ENCODE results near the gene FBXO45. TPM values are rescaled to one million over a fixed set of nuclear protein-coding genes. Genes with fewer than 3 reads are reported as not detected.
"Not testable (repeated sequence)": the region's sequence is repeated elsewhere in the genome, so short reads cannot be mapped to it uniquely, and the experiment has no call there.

Gene FBXO45
- total RNA-seq, 1 donor from 2014 or later, result 11.5 TPM

- Histone ChIP-seq H3K9me3 (ENCODE audit: control insufficient read depth in 3 of 3, low read length in 3 of 3) (no peaks in the 10 kb centered on the region), H3K36me3 (ENCODE audit: control insufficient read depth in 3 of 3, insufficient read depth in 3 of 3, low read length in 3 of 3) (no peaks in the 10 kb centered on the region), H3K9ac (ENCODE audit: low read depth in 1 of 3, low read length in 3 of 3) (no peak overlapping the region), H3K4me3 (ENCODE audit: low read length in 3 of 3) (no peak overlapping the region), H3K27me3 (ENCODE audit: control insufficient read depth in 3 of 3, insufficient read depth in 3 of 3, low read length in 3 of 3) (no peaks in the 10 kb centered on the region), H3K4me1 (ENCODE audit: control insufficient read depth in 3 of 3, insufficient read depth in 3 of 3, low read length in 3 of 3) (peaks cover 4 to 8% (median 4%) of the 10 kb centered on the region in 3 donors), H3K27ac (ENCODE audit: low read depth, low read length) (no peak overlapping the region)
These were observed 41.5 kb downstream of the FBXO45 start for GRCh38 chr3:196609805-196610515.

GRCh38 chr3:196611761-196612483 is 43.5 kb downstream of the FBXO45 start:
- Histone ChIP-seq H3K36me3 (ENCODE audit: control insufficient read depth in 3 of 3, insufficient read depth in 3 of 3, low read length in 3 of 3) (no peaks in the 10 kb centered on the region), H3K27me3 (ENCODE audit: control insufficient read depth in 3 of 3, insufficient read depth in 3 of 3, low read length in 3 of 3) (no peaks in the 10 kb centered on the region), H3K4me3 (ENCODE audit: low read length in 3 of 3) (no peak overlapping the region), H3K9me3 (ENCODE audit: control insufficient read depth in 3 of 3, low read length in 3 of 3) (no peaks in the 10 kb centered on the region), H3K9ac (ENCODE audit: low read depth in 1 of 3, low read length in 3 of 3) (no peak overlapping the region), H3K4me1 (ENCODE audit: control insufficient read depth in 3 of 3, insufficient read depth in 3 of 3, low read length in 3 of 3) (peaks cover 4 to 8% (median 4%) of the 10 kb centered on the region in 3 donors), H3K27ac (ENCODE audit: low read depth, low read length) (peak overlapping the region; percentile 33)

GRCh38 chr3:196615234-196615633 is 46.8 kb downstream of the FBXO45 start:
- H3K27me3 ChIP-seq (ENCODE audit: control insufficient read depth in 3 of 3, insufficient read depth in 3 of 3, low read length in 3 of 3); H3K4me3 ChIP-seq (ENCODE audit: low read length in 3 of 3); H3K9ac ChIP-seq (ENCODE audit: low read depth in 1 of 3, low read length in 3 of 3); H3K4me1 ChIP-seq (ENCODE audit: control insufficient read depth in 3 of 3, insufficient read depth in 3 of 3, low read length in 3 of 3); H3K36me3 ChIP-seq (ENCODE audit: control insufficient read depth in 3 of 3, insufficient read depth in 3 of 3, low read length in 3 of 3); H3K9me3 ChIP-seq (ENCODE audit: control insufficient read depth in 3 of 3, low read length in 3 of 3); H3K27ac ChIP-seq (ENCODE audit: low read depth, low read length): not testable (repeated sequence)

GRCh38 chr3:196617256-196617655 is 48.8 kb downstream of the FBXO45 start:
- H3K27me3 ChIP-seq (ENCODE audit: control insufficient read depth in 3 of 3, insufficient read depth in 3 of 3, low read length in 3 of 3), result no peaks in the 10 kb centered on the region
- H3K27ac ChIP-seq (ENCODE audit: low read depth, low read length), result no peak overlapping the region
- H3K4me1 ChIP-seq (ENCODE audit: control insufficient read depth in 3 of 3, insufficient read depth in 3 of 3, low read length in 3 of 3), result peaks cover 0 to 6% (median 3%) of the 10 kb centered on the region in 3 donors
- H3K9ac ChIP-seq (ENCODE audit: low read depth in 1 of 3, low read length in 3 of 3), result no peak overlapping the region
- H3K9me3 ChIP-seq (ENCODE audit: control insufficient read depth in 3 of 3, low read length in 3 of 3), result no peaks in the 10 kb centered on the region
- H3K36me3 ChIP-seq (ENCODE audit: control insufficient read depth in 3 of 3, insufficient read depth in 3 of 3, low read length in 3 of 3), result no peaks in the 10 kb centered on the region
- H3K4me3 ChIP-seq (ENCODE audit: low read length in 3 of 3), result no peak overlapping the region

- no peak overlapping the region for H3K27ac ChIP-seq (ENCODE audit: low read depth, low read length)
These were observed 50.8 kb downstream of the FBXO45 start for GRCh38 chr3:196619223-196619622.

GRCh38 chr3:196619627-196620026 is 51.2 kb downstream of the FBXO45 start:
- not testable (repeated sequence) for H3K36me3 ChIP-seq (ENCODE audit: control insufficient read depth in 3 of 3, insufficient read depth in 3 of 3, low read length in 3 of 3); H3K9ac ChIP-seq (ENCODE audit: low read depth in 1 of 3, low read length in 3 of 3); H3K4me3 ChIP-seq (ENCODE audit: low read length in 3 of 3); H3K27ac ChIP-seq (ENCODE audit: low read depth, low read length); H3K9me3 ChIP-seq (ENCODE audit: control insufficient read depth in 3 of 3, low read length in 3 of 3); H3K27me3 ChIP-seq (ENCODE audit: control insufficient read depth in 3 of 3, insufficient read depth in 3 of 3, low read length in 3 of 3); H3K4me1 ChIP-seq (ENCODE audit: control insufficient read depth in 3 of 3, insufficient read depth in 3 of 3, low read length in 3 of 3)

More at GRCh38 chr3:196619223-196619622, 50.8 kb downstream of the FBXO45 start:
- H3K27me3 ChIP-seq (ENCODE audit: control insufficient read depth in 3 of 3, insufficient read depth in 3 of 3, low read length in 3 of 3), result no peaks in the 10 kb centered on the region
- peaks cover 3 to 5% (median 5%) of the 10 kb centered on the region in 3 donors for H3K4me1 ChIP-seq (ENCODE audit: control insufficient read depth in 3 of 3, insufficient read depth in 3 of 3, low read length in 3 of 3)
- H3K9ac ChIP-seq (ENCODE audit: low read depth in 1 of 3, low read length in 3 of 3), result no peak overlapping the region
- no peaks in the 10 kb centered on the region for H3K9me3 ChIP-seq (ENCODE audit: control insufficient read depth in 3 of 3, low read length in 3 of 3)
- no peaks in the 10 kb centered on the region for H3K36me3 ChIP-seq (ENCODE audit: control insufficient read depth in 3 of 3, insufficient read depth in 3 of 3, low read length in 3 of 3)
- H3K4me3 ChIP-seq (ENCODE audit: low read length in 3 of 3), result no peak overlapping the region

- Histone ChIP-seq H3K27ac (ENCODE audit: low read depth, low read length) (no peak overlapping the region), H3K9me3 (ENCODE audit: control insufficient read depth in 3 of 3, low read length in 3 of 3) (no peaks in the 10 kb centered on the region), H3K9ac (ENCODE audit: low read depth in 1 of 3, low read length in 3 of 3) (no peak overlapping the region), H3K27me3 (ENCODE audit: control insufficient read depth in 3 of 3, insufficient read depth in 3 of 3, low read length in 3 of 3) (no peaks in the 10 kb centered on the region), H3K4me1 (ENCODE audit: control insufficient read depth in 3 of 3, insufficient read depth in 3 of 3, low read length in 3 of 3) (peaks cover 3 to 5% (median 5%) of the 10 kb centered on the region in 3 donors), H3K36me3 (ENCODE audit: control insufficient read depth in 3 of 3, insufficient read depth in 3 of 3, low read length in 3 of 3) (no peaks in the 10 kb centered on the region), H3K4me3 (ENCODE audit: low read length in 3 of 3) (no peak overlapping the region)
These were observed 51.7 kb downstream of the FBXO45 start for GRCh38 chr3:196620161-196620604.

GRCh38 chr3:196620684-196621083 is 52.2 kb downstream of the FBXO45 start:
- no peaks in the 10 kb centered on the region for H3K9me3 ChIP-seq (ENCODE audit: control insufficient read depth in 3 of 3, low read length in 3 of 3)
- no peak overlapping the region for H3K4me3 ChIP-seq (ENCODE audit: low read length in 3 of 3)
- H3K4me1 ChIP-seq (ENCODE audit: control insufficient read depth in 3 of 3, insufficient read depth in 3 of 3, low read length in 3 of 3), result peaks cover 3 to 5% (median 5%) of the 10 kb centered on the region in 3 donors
- H3K9ac ChIP-seq (ENCODE audit: low read depth in 1 of 3, low read length in 3 of 3), result no peak overlapping the region
- H3K36me3 ChIP-seq (ENCODE audit: control insufficient read depth in 3 of 3, insufficient read depth in 3 of 3, low read length in 3 of 3), result no peaks in the 10 kb centered on the region
- no peak overlapping the region for H3K27ac ChIP-seq (ENCODE audit: low read depth, low read length)
- no peaks in the 10 kb centered on the region for H3K27me3 ChIP-seq (ENCODE audit: control insufficient read depth in 3 of 3, insufficient read depth in 3 of 3, low read length in 3 of 3)

- H3K9me3 ChIP-seq (ENCODE audit: control insufficient read depth in 3 of 3, low read length in 3 of 3), result no peaks in the 10 kb centered on the region
- no peak overlapping the region for H3K9ac ChIP-seq (ENCODE audit: low read depth in 1 of 3, low read length in 3 of 3)
- H3K36me3 ChIP-seq (ENCODE audit: control insufficient read depth in 3 of 3, insufficient read depth in 3 of 3, low read length in 3 of 3), result no peaks in the 10 kb centered on the region
- H3K27me3 ChIP-seq (ENCODE audit: control insufficient read depth in 3 of 3, insufficient read depth in 3 of 3, low read length in 3 of 3), result no peaks in the 10 kb centered on the region
- no peak overlapping the region for H3K4me3 ChIP-seq (ENCODE audit: low read length in 3 of 3)
- peaks cover 3 to 5% (median 5%) of the 10 kb centered on the region in 3 donors for H3K4me1 ChIP-seq (ENCODE audit: control insufficient read depth in 3 of 3, insufficient read depth in 3 of 3, low read length in 3 of 3)
- H3K27ac ChIP-seq (ENCODE audit: low read depth, low read length), result no peak overlapping the region
These were observed 53.2 kb downstream of the FBXO45 start for GRCh38 chr3:196621611-196622010.

DNA sequence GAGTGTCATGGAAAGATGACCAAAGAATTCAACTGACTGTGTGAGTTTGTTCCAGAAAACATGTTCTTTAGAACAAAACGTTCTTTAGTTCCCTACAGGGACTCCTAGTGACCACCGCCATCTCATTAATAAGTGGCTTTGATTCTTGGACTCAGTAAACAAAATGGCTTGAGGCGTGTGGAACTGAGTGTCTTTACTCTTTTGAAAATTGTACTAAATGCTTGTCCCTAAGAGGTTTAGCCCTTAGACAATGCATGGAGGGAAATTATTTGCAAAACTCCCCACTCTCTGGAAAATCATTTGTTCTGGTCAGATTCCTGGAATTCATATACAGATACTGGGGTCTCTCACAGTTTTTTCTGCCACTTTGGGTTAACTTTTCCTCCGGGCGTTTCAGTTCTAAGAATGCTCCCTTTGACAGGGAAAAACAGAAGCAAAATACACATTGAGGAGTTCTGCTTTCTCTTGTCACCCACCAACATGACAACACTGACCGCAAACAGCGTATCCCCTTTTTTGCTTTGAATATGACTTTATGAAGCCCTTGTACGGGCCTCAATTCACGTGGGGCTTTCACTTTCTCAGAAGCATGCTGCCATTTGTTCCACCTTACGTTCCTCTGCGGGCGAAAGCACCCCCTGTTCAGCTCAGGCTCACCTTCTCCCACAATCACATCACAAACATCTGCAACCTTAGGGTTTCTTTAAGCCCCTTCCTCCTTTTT is 55.8 kb downstream of the FBXO45 start:
- Histone ChIP-seq H3K36me3 (ENCODE audit: control insufficient read depth in 3 of 3, insufficient read depth in 3 of 3, low read length in 3 of 3) (no peaks in the 10 kb centered on the region), H3K27ac (ENCODE audit: low read depth, low read length) (peak overlapping the region; percentile 52), H3K9ac (ENCODE audit: low read depth in 1 of 3, low read length in 3 of 3) (no peak overlapping the region), H3K27me3 (ENCODE audit: control insufficient read depth in 3 of 3, insufficient read depth in 3 of 3, low read length in 3 of 3) (no peaks in the 10 kb centered on the region), H3K4me3 (ENCODE audit: low read length in 3 of 3) (no peak overlapping the region), H3K4me1 (ENCODE audit: control insufficient read depth in 3 of 3, insufficient read depth in 3 of 3, low read length in 3 of 3) (peaks cover 3 to 5% (median 5%) of the 10 kb centered on the region in 3 donors), H3K9me3 (ENCODE audit: control insufficient read depth in 3 of 3, low read length in 3 of 3) (no peaks in the 10 kb centered on the region)
